Keratinocyte (primary cell): ENCODE measurements around the gene PRODH. TPM values are rescaled to one million over a fixed set of nuclear protein-coding genes. Genes with fewer than 3 reads are reported as not detected.
A peak's percentile ranks its signal among the peaks of the same experiment; 100 is the strongest.
"Not testable (repeated sequence)": the region's sequence is repeated elsewhere in the genome, so short reads cannot be mapped to it uniquely, and the experiment has no call there.

Experiments used
- DNase-seq: peaks from one replicate; pipeline ENCODE4 v3.0.0-alpha.2; 2011; ENCODE audit warnings: low read depth, missing footprints, low spot score
- FAIRE-seq: peaks from 2 replicates; lab custom pipeline; 2011; peaks lifted over from hg19 to GRCh38; lab: Jason Lieb, UNC
- H2AFZ ChIP-seq: 2 replicates; pipeline ENCODE4 v1.6.0; 2012; ENCODE audit warnings: low read length, control low read depth, inconsistent platforms; ENCODE audit not compliant: control insufficient read depth
- H3K27ac ChIP-seq: 2 replicates; pipeline ENCODE4 v1.5.1; 2011; ENCODE audit warnings: low read length; ENCODE audit not compliant: control insufficient read depth, insufficient read depth
- H3K27me3 ChIP-seq: 3 replicates; pipeline ENCODE4 v1.6.0; 2011; ENCODE audit warnings: low read length; ENCODE audit not compliant: control insufficient read depth, insufficient read depth; ENCODE audit errors: extremely low read depth
- H3K36me3 ChIP-seq, 2 experiments: 2 replicates in 1 of 2; 3 replicates in 1 of 2; pipeline ENCODE4 v1.5.1; 2011; ENCODE audit warnings: low read length in 2 of 2, mild to moderate bottlenecking in 1 of 2; ENCODE audit not compliant: control insufficient read depth in 2 of 2, insufficient read depth in 2 of 2; ENCODE audit errors: extremely low read depth in 1 of 2
- H3K4me1 ChIP-seq: 3 replicates; pipeline ENCODE4 v1.5.1; 2011; ENCODE audit warnings: low read length; ENCODE audit not compliant: control insufficient read depth, insufficient read depth; ENCODE audit errors: extremely low read depth
- H3K4me2 ChIP-seq: 3 replicates; pipeline ENCODE4 v1.6.0; 2011; ENCODE audit warnings: low read depth, low read length; ENCODE audit not compliant: control insufficient read depth, insufficient read depth; ENCODE audit errors: extremely low read depth
- H3K4me3 ChIP-seq, 3 experiments: fragments of 200-600 bp in 1 of 3; sonication (generic) in 1 of 3; 2 replicates in 2 of 3; 3 replicates in 1 of 3; pipeline ENCODE4 v1.5.1; 2011 to 2016; ENCODE audit warnings: low read length in 3 of 3, mild to moderate bottlenecking in 3 of 3, control low read depth in 2 of 3, inconsistent platforms in 1 of 3, low read depth in 1 of 3, mixed read lengths in 1 of 3, mixed run types in 1 of 3, moderate library complexity in 1 of 3; ENCODE audit not compliant: control insufficient read depth in 2 of 3, insufficient read depth in 2 of 3; ENCODE audit errors: extremely low read depth in 1 of 3
- H3K79me2 ChIP-seq: 2 replicates; pipeline ENCODE4 v1.6.0; 2012; ENCODE audit warnings: low read length; ENCODE audit not compliant: control insufficient read depth, insufficient read depth
- H3K9ac ChIP-seq: 3 replicates; pipeline ENCODE4 v1.6.0; 2011; ENCODE audit warnings: low read length; ENCODE audit not compliant: control insufficient read depth, insufficient read depth; ENCODE audit errors: extremely low read depth
- H3K9me1 ChIP-seq: 3 replicates; pipeline ENCODE4 v1.6.0; 2011; ENCODE audit warnings: low read length; ENCODE audit not compliant: control insufficient read depth, insufficient read depth; ENCODE audit errors: extremely low read depth
- H3K9me3 ChIP-seq: 2 replicates; pipeline ENCODE4 v1.5.1; 2012; ENCODE audit warnings: low read depth, low read length; ENCODE audit not compliant: control insufficient read depth
- H4K20me1 ChIP-seq: 3 replicates; pipeline ENCODE4 v1.6.0; 2011; ENCODE audit warnings: low read length; ENCODE audit not compliant: control insufficient read depth, insufficient read depth; ENCODE audit errors: extremely low read depth
- CTCF ChIP-seq, 3 experiments: IDR thresholded peaks in 1 of 3; conservative IDR thresholded peaks in 1 of 3; optimal IDR thresholded peaks in 1 of 3; 2 replicates in 2 of 3; 3 replicates in 1 of 3; pipeline versions ENCODE3 to v1.5.1; 2011; ENCODE audit warnings: low read length in 3 of 3, mild to moderate bottlenecking in 3 of 3, moderate library complexity in 2 of 3, control low read depth in 1 of 3, inconsistent platforms in 1 of 3; ENCODE audit not compliant: insufficient read depth in 2 of 3; ENCODE audit errors: extremely low read depth in 1 of 3
- EZH2 ChIP-seq: IDR thresholded peaks from one replicate; pipeline ENCODE4 v1.6.1; 2012; ENCODE audit warnings: inconsistent platforms, mild to moderate bottlenecking, low read length, moderate library complexity
- dilution Hi-C: fragments of 300-500 bp; cut with MboI; formaldehyde crosslinking; loops from one replicate; pipeline ENCODE4 v1.7.0; 2020; ENCODE audit warnings: low sequenced_read_pairs; ENCODE audit not compliant: extremely low pct_ligation_motif_present
- polyA plus RNA-seq, 5 experiments: library from polyadenylated mRNA; depleted of rRNA in 3 of 5; stranded (reverse) in 3 of 5; stranded (forward) in 1 of 5; unstranded in 1 of 5; fragments of >200 nt; gene quantifications; 1 replicate in 1 of 5; 2 replicates in 3 of 5; 3 replicates in 1 of 5; pipeline versions ENCODE4 v1.2.1 to v1.2.3, GENCODE V29; 2011 to 2012; ENCODE audit warnings: missing spikeins in 2 of 5, low read depth in 1 of 5, low replicate concordance in 1 of 5

The PRODH gene
- polyA plus RNA-seq, 1 donor (not counting 4 experiments of a cell fraction or from before 2014, with no cell fraction given) = 12.3 TPM

GRCh38 chr22:18972029-18972428 lies 35.9 kb upstream of the PRODH start:
- H2AFZ ChIP-seq, H3K4me2 ChIP-seq, DNase-seq, FAIRE-seq, dilution Hi-C loops, H3K4me3 ChIP-seq, H3K9me1 ChIP-seq, H4K20me1 ChIP-seq, H3K36me3 ChIP-seq, H3K9ac ChIP-seq, H3K79me2 ChIP-seq, H3K27ac ChIP-seq, H3K27me3 ChIP-seq, H3K9me3 ChIP-seq, H3K4me1 ChIP-seq: not testable (repeated sequence)

DNA sequence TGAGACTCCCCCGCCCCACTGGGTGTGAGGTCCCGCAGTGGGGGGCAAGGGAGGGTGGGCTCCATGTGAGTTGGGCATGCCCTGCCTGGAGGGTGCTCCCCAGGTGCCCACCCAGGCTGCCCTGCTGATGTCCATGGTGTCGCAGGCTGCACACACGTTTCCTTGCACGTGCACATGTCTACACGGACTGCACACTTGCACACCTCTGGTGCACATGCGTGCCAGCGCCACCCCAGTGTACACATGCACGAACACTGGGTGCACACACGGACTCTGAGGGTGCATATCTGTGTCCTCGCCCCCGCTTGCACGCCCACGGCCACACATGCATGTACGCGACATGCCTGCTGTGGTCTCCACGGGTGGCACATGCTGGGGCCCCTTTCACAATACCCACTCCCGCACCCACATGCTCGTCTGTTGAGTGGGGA lies 35.2 kb upstream of the PRODH start:
- no peak for TF ChIP-seq CTCF (optimal IDR thresholded peaks at IDR 0.05 in 1 of 3, IDR thresholded peaks at IDR 0.05 in 1 of 3, conservative IDR thresholded peaks at IDR 0.05 in 1 of 3; ENCODE audit: extremely low read depth in 1 of 3, insufficient read depth in 2 of 3, low read length in 3 of 3)
- no peak for TF ChIP-seq EZH2
- H4K20me1 ChIP-seq = no peaks in the 10 kb centered on the region
- peak overlapping the region in 1 of 3 experiments; percentile 65 for H3K4me3 ChIP-seq
- no peaks in the 10 kb centered on the region for H3K4me1 ChIP-seq
- no peaks in the 10 kb centered on the region for H3K27me3 ChIP-seq
- no peak overlapping the region for H3K9ac ChIP-seq
- no peaks in the 10 kb centered on the region for H3K36me3 ChIP-seq
- no peak overlapping the region for H3K4me2 ChIP-seq
- H3K9me3 ChIP-seq = no peaks in the 10 kb centered on the region
- H3K27ac ChIP-seq = no peak overlapping the region
- H2AFZ ChIP-seq = no peak overlapping the region
- dilution Hi-C loops = no loop called here
- DNase-seq (no peak), FAIRE-seq (no peak)
- no peaks in the 10 kb centered on the region for H3K9me1 ChIP-seq
- H3K79me2 ChIP-seq = no peaks in the 10 kb centered on the region

DNA sequence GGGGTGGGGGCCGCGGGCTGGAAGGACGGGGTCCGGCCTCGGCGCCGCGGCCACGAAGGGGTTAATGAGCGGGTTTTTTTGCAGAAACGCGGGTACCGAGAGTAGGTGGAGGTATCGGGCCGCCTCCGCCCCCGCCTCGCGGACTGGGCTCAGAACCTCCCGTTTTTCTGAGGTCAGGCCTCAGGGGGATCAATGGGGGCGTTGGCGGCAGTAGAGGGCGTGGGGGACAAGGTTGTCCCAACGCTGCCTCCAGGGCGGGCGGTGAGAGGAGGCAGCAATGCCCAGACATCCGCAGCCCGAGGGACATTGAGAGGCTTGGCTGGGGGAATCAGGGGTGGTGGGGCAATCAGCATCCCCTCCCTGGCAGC lies 34.8 kb upstream of the PRODH start:
- DNase-seq (no peak), FAIRE-seq (no peak)
- Histone ChIP-seq H3K4me1 (no peaks in the 10 kb centered on the region), H2AFZ (no peak overlapping the region), H3K27me3 (no peaks in the 10 kb centered on the region), H3K27ac (no peak overlapping the region), H3K9ac (peak overlapping the region; percentile 47), H3K9me1 (no peaks in the 10 kb centered on the region), H3K4me2 (peak overlapping the region; percentile 85), H3K9me3 (no peaks in the 10 kb centered on the region), H4K20me1 (no peaks in the 10 kb centered on the region), H3K36me3 (no peaks in the 10 kb centered on the region), H3K79me2 (no peaks in the 10 kb centered on the region), H3K4me3 (peak overlapping the region; percentile 65 to 78 (median 66))
- dilution Hi-C loops = no loop called here
- TF ChIP-seq EZH2 (no peak), CTCF (optimal IDR thresholded peaks at IDR 0.05 in 1 of 3, IDR thresholded peaks at IDR 0.05 in 1 of 3, conservative IDR thresholded peaks at IDR 0.05 in 1 of 3; ENCODE audit: extremely low read depth in 1 of 3, insufficient read depth in 2 of 3, low read length in 3 of 3) (no peak)
